H1 (cell line): ENCODE data around the gene ACY1. TPM values are rescaled to one million over a fixed set of nuclear protein-coding genes. Genes with fewer than 3 reads are reported as not detected.
"Not testable (repeated sequence)": the region's sequence is repeated elsewhere in the genome, so short reads cannot be mapped to it uniquely, and the experiment has no call there.

Experiments
- CTCF ChIA-PET: fragments of 300-600 bp; sonication (Branson Sonifier 250); formaldehyde crosslinking; loops from one replicate; lab custom pipeline; 2021; ENCODE audit not compliant: partially characterized antibody; lab: Charles Lee
- POLR2A ChIA-PET: fragments of 300-600 bp; sonication (Branson Sonifier 250); formaldehyde crosslinking; loops from one replicate; lab custom pipeline; 2021; ENCODE audit warnings: inconsistent platforms; ENCODE audit not compliant: partially characterized antibody; lab: Charles Lee
- DNase-seq, 2 experiments: peaks; one replicate each; pipeline versions ENCODE4 v3.0.0 to v3.0.0-alpha.2; 2010 to 2022; ENCODE audit warnings: low spot score in 2 of 2, low read depth in 1 of 2, mixed read lengths in 1 of 2
- FAIRE-seq: peaks from 2 replicates; lab custom pipeline; 2011; peaks lifted over from hg19 to GRCh38; lab: Jason Lieb, UNC
- H2AFZ ChIP-seq: 2 replicates; pipeline ENCODE4 v1.8.1; 2012; ENCODE audit warnings: low read length, inconsistent platforms
- H2AK5ac ChIP-seq: 2 replicates; pipeline ENCODE4 v1.6.1; 2013; ENCODE audit warnings: low read depth, low read length
- H2BK120ac ChIP-seq: replicated peaks from 2 replicates; pipeline ENCODE3; 2013; ENCODE audit warnings: low read depth, low read length, inconsistent platforms
- H2BK12ac ChIP-seq: 2 replicates; pipeline ENCODE4 v1.6.1; 2013; ENCODE audit warnings: low read depth, low read length
- H2BK15ac ChIP-seq: 2 replicates; pipeline ENCODE4 v1.6.1; 2013; ENCODE audit warnings: low read length
- H2BK20ac ChIP-seq: 2 replicates; pipeline ENCODE4 v1.6.1; 2013; ENCODE audit warnings: low read length
- H2BK5ac ChIP-seq: 2 replicates; pipeline ENCODE4 v1.6.1; 2013; ENCODE audit warnings: low read depth, low read length
- H3K14ac ChIP-seq: 2 replicates; pipeline ENCODE4 v1.6.1; 2013; ENCODE audit warnings: inconsistent platforms; ENCODE audit not compliant: insufficient read length
- H3K18ac ChIP-seq: 2 replicates; pipeline ENCODE4 v1.6.1; 2013; ENCODE audit warnings: low read length; ENCODE audit errors: extremely low read depth
- H3K23ac ChIP-seq: 2 replicates; pipeline ENCODE4 v1.6.1; 2013; ENCODE audit warnings: inconsistent platforms; ENCODE audit not compliant: insufficient read length
- H3K23me2 ChIP-seq: 2 replicates; pipeline ENCODE4 v1.6.1; 2013; ENCODE audit warnings: low read depth, low read length
- H3K27ac ChIP-seq: 2 replicates; pipeline ENCODE4 v1.6.1; 2011; ENCODE audit warnings: low read depth, low read length, inconsistent platforms
- H3K27me3 ChIP-seq, 4 experiments: replicated peaks in 1 of 4; 1 replicate in 1 of 4; 2 replicates in 3 of 4; pipeline versions ENCODE4 v1.6.1 to v1.8.1; 2011 to 2013; ENCODE audit warnings: low read length in 3 of 4, mild to moderate bottlenecking in 3 of 4, inconsistent platforms in 2 of 4, mixed read lengths in 2 of 4, moderate library complexity in 1 of 4; ENCODE audit not compliant: control insufficient read depth in 3 of 4, insufficient read depth in 3 of 4; ENCODE audit errors: extremely low read depth in 1 of 4
- H3K36me3 ChIP-seq, 4 experiments: 2 replicates each; pipeline versions ENCODE4 v1.6.1 to v1.8.1; 2011 to 2013; ENCODE audit warnings: mild to moderate bottlenecking in 4 of 4, low read length in 3 of 4, moderate library complexity in 2 of 4, control low read depth in 1 of 4, inconsistent platforms in 1 of 4; ENCODE audit not compliant: insufficient read depth in 4 of 4, control insufficient read depth in 2 of 4
- H3K4ac ChIP-seq: replicated peaks from 2 replicates; pipeline ENCODE3; 2013; ENCODE audit warnings: low read length, low read depth, mixed read lengths, inconsistent platforms; ENCODE audit not compliant: insufficient read length
- H3K4me1 ChIP-seq, 4 experiments: replicated peaks in 1 of 4; 1 replicate in 1 of 4; 2 replicates in 3 of 4; pipeline versions ENCODE4 v1.6.1 to v1.8.1; 2011 to 2013; ENCODE audit warnings: low read length in 3 of 4, inconsistent platforms in 2 of 4, mixed read lengths in 1 of 4; ENCODE audit not compliant: insufficient read depth in 4 of 4, control insufficient read depth in 3 of 4
- H3K4me2 ChIP-seq, 2 experiments: 2 replicates each; pipeline versions ENCODE4 v1.6.1 to v1.8.1; 2011 to 2013; ENCODE audit warnings: low read depth in 2 of 2, low read length in 2 of 2, control low read depth in 1 of 2, inconsistent platforms in 1 of 2, mild to moderate bottlenecking in 1 of 2; ENCODE audit not compliant: insufficient read depth in 1 of 2
- H3K4me3 ChIP-seq, 4 experiments: fragments of 200-600, 300-600 bp in 1 of 4; sonication (generic), shearing (Covaris generic), sonication (Bioruptor Twin) in 1 of 4; 2 replicates each; pipeline versions ENCODE4 v1.5.1 to v1.8.1; 2011 to 2016; ENCODE audit warnings: low read length in 4 of 4, low read depth in 3 of 4, control low read depth in 2 of 4, inconsistent platforms in 2 of 4, mild to moderate bottlenecking in 2 of 4, mixed read lengths in 1 of 4, moderate library complexity in 1 of 4; ENCODE audit not compliant: insufficient read depth in 2 of 4; ENCODE audit errors: extremely low read depth in 1 of 4
- H3K56ac ChIP-seq: replicated peaks from 2 replicates; pipeline ENCODE3; 2013; ENCODE audit warnings: low read depth, mild to moderate bottlenecking, mixed read lengths, low read length, inconsistent platforms; ENCODE audit not compliant: insufficient read length
- H3K79me1 ChIP-seq: 2 replicates; pipeline ENCODE4 v1.6.1; 2013; ENCODE audit warnings: low read depth, low read length, control low read depth
- H3K79me2 ChIP-seq, 2 experiments: 2 replicates each; pipeline versions ENCODE4 v1.6.1 to v1.8.1; 2012 to 2013; ENCODE audit warnings: low read length in 2 of 2, mild to moderate bottlenecking in 2 of 2, inconsistent platforms in 1 of 2; ENCODE audit not compliant: insufficient read depth in 2 of 2, control insufficient read depth in 1 of 2
- H3K9ac ChIP-seq, 4 experiments: replicated peaks in 1 of 4; 1 replicate in 1 of 4; 2 replicates in 3 of 4; pipeline versions ENCODE4 v1.6.1 to v1.8.1; 2011 to 2013; ENCODE audit warnings: low read depth in 3 of 4, low read length in 3 of 4, control low read depth in 2 of 4, mild to moderate bottlenecking in 2 of 4, moderate library complexity in 2 of 4, inconsistent platforms in 1 of 4; ENCODE audit errors: extremely low read depth in 1 of 4
- H3K9me3 ChIP-seq, 2 experiments: 2 replicates each; pipeline versions ENCODE4 v1.6.1 to v1.8.1; 2012 to 2013; ENCODE audit warnings: mild to moderate bottlenecking in 2 of 2, moderate library complexity in 2 of 2, control low read depth in 1 of 2, inconsistent platforms in 1 of 2, low read depth in 1 of 2, low read length in 1 of 2, mixed read lengths in 1 of 2; ENCODE audit not compliant: insufficient read depth in 2 of 2
- H4K20me1 ChIP-seq, 2 experiments: replicated peaks in 1 of 2; 2 replicates each; pipeline versions ENCODE3 to v1.8.1; 2011 to 2013; ENCODE audit warnings: inconsistent platforms in 2 of 2, low read length in 2 of 2, mild to moderate bottlenecking in 1 of 2; ENCODE audit not compliant: insufficient read depth in 2 of 2, control insufficient read depth in 1 of 2
- H4K5ac ChIP-seq: 2 replicates; pipeline ENCODE4 v1.6.1; 2013; ENCODE audit warnings: low read length, low read depth, mixed read lengths, inconsistent platforms; ENCODE audit not compliant: insufficient read length
- H4K8ac ChIP-seq: 2 replicates; pipeline ENCODE4 v1.8.0; 2013; ENCODE audit warnings: mild to moderate bottlenecking, moderate library complexity, low read length, inconsistent platforms; ENCODE audit not compliant: insufficient read depth; ENCODE audit errors: extremely low read depth
- H4K91ac ChIP-seq: replicated peaks from 2 replicates; pipeline ENCODE3; 2013; ENCODE audit warnings: low read length, mixed read lengths, inconsistent platforms; ENCODE audit not compliant: insufficient read length
- ASH2L ChIP-seq: fragments of 200-600, 300-600 bp; sonication (generic); IDR thresholded peaks from one replicate; pipeline ENCODE4 v1.7.1; 2017; ENCODE audit warnings: low read length
- SIRT6 ChIP-seq: IDR thresholded peaks from one replicate; pipeline ENCODE4 v1.7.1; 2012; ENCODE audit warnings: low read length, inconsistent platforms
- SP2 ChIP-seq: IDR thresholded peaks from 2 replicates; pipeline ENCODE4 v1.6.1; 2012; ENCODE audit warnings: mild to moderate bottlenecking, low read length, inconsistent platforms
- SRF ChIP-seq: IDR thresholded peaks from 2 replicates; pipeline ENCODE4 v1.6.1; 2011; ENCODE audit warnings: mild to moderate bottlenecking, low read depth, low read length, moderate library complexity
- TCF12 ChIP-seq: IDR thresholded peaks from 2 replicates; pipeline ENCODE4 v1.6.1; 2011; ENCODE audit warnings: low read depth, mild to moderate bottlenecking, low read length
- ZNF274 ChIP-seq: IDR thresholded peaks from 2 replicates; pipeline ENCODE4 v1.7.0; 2012; ENCODE audit warnings: low read length, borderline replicate concordance; ENCODE audit errors: extremely low read depth
- WGBS, 2 experiments: shearing (Covaris generic) in 1 of 2; methylation state at CpG; one replicate each; pipeline versions ENCODE4 v1.1.6 to v1.1.7; 2013 to 2015; ENCODE audit warnings: low lambda C conversion rate in 2 of 2, mixed read lengths in 2 of 2, inconsistent platforms in 1 of 2, low coverage in 1 of 2, missing lambda C conversion rate in 1 of 2; ENCODE audit not compliant: insufficient replicate concordance in 2 of 2, insufficient coverage in 1 of 2, insufficient read length in 1 of 2; ENCODE audit errors: extremely low coverage in 1 of 2, missing lambda C conversion rate in 1 of 2; 5-methylcytosine and 5-hydroxymethylcytosine counted together
- polyA plus RNA-seq, 7 experiments: library from polyadenylated mRNA; depleted of rRNA in 3 of 7; stranded (reverse) in 5 of 7; unstranded in 2 of 7; fragments of >200 nt in 5 of 7; fragments of 200-250 nt in 2 of 7; gene quantifications; 1 replicate in 5 of 7; 2 replicates in 1 of 7; 4 replicates in 1 of 7; pipeline versions ENCODE4 v1.2.1 to v1.2.3, GENCODE V29; 2011 to 2013; ENCODE audit warnings: missing spikeins in 2 of 7, mixed read lengths in 2 of 7
- total RNA-seq: library from RNA; stranded (reverse); fragmentation: NEBNext Ultra II Directional; extraction: Animal tissue kit (Norgen Biotek cat#: 25700); gene quantifications from 2 replicates; pipeline ENCODE4 v1.2.1, GENCODE V29; 2021

ACY1 gene
- total and polyA plus RNA-seq, 2 of the 8 experiments (the other 6 are each of a cell fraction or from before 2014, with no cell fraction given): 48.3 to 113 TPM

DNA sequence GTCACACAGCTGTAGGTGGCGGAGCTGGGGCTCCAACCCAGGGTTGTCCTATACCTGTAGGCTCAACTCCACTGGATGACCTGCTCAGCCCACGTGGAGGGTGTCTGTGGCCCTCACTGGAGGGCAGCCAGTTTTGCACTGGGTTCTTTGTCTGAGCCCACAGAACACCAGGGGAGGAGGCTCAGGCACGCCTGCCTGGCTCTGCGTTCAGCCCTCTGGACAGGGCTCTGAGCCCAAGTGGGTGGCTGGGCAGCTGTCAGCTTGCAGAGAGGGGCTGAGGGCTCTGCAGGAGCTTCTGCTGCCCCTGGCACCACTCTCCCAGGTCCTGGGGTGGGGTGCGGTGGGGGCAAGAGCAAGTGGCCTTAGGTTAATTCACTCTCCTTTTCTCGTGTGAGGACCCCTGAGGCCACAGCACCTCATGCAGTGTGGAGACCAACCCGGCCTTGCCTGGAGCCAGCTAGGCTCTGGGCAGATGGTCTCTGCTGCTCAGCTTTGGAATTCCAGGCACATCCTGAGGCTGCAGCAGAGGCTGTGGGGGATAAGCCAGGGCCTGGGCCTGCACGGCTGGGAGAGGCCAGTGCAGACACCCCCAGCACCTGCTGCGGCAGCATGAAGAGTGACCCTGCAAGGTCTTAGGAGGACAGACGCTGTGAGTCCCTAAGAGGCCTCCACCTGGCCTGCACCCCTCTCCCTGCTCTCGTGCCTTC is 49.5 kb downstream of the ACY1 start (continued):
- TF ChIP-seq ASH2L (no peak), ZNF274 (no peak), SIRT6 (no peak), SP2 (no peak), SRF (no peak), TCF12 (no peak)

GRCh38 chr3:52033748-52034147 is 50.4 kb downstream of the ACY1 start:
- H3K18ac ChIP-seq, FAIRE-seq, H4K20me1 ChIP-seq, H2BK5ac ChIP-seq, H4K91ac ChIP-seq, H2BK12ac ChIP-seq, H3K4ac ChIP-seq, H3K36me3 ChIP-seq, H3K79me1 ChIP-seq, H3K9me3 ChIP-seq, H2AK5ac ChIP-seq, H3K14ac ChIP-seq, H3K23me2 ChIP-seq, H3K4me1 ChIP-seq, H3K9ac ChIP-seq, H2BK120ac ChIP-seq, H3K4me2 ChIP-seq, H3K4me3 ChIP-seq, DNase-seq, H2BK20ac ChIP-seq, POLR2A ChIA-PET, H3K27ac ChIP-seq, H4K5ac ChIP-seq, H3K27me3 ChIP-seq, H3K23ac ChIP-seq, H3K56ac ChIP-seq, H2AFZ ChIP-seq, H4K8ac ChIP-seq, H3K79me2 ChIP-seq, H2BK15ac ChIP-seq: not testable (repeated sequence)
- CTCF ChIA-PET: interaction anchor here (1.3 to 9.4 kb wide), 8 partner anchors 9 to 89 kb away, joined by 3 to 124 read pairs (median 22); partner anchors contain the start of gene DUSP7
- WGBS, 2 experiments: 97% methylated on average over 6 of the region's 6 CpGs; no CpG with 5 or more reads in 1 of the 2 experiments
